RWPE2 (cell line): ENCODE results near the gene FAM156A.
"Not testable (repeated sequence)": the region's sequence is repeated elsewhere in the genome, so short reads cannot be mapped to it uniquely, and the experiment has no call there.

Experiments used
- ATAC-seq: fragments of 200-7000 bp; cut with Tn5 transposase; 3 replicates; pipeline ENCODE4 v1.9.1; 2021; ENCODE audit warnings: low read depth
- DNase-seq: peaks from one replicate; pipeline ENCODE4 v3.0.0-alpha.2; 2020; ENCODE audit warnings: low spot score
- H3K27ac ChIP-seq: fragments of 450-650 bp; 2 replicates; pipeline ENCODE4 v1.5.1; 2017; ENCODE audit warnings: mild to moderate bottlenecking; ENCODE audit not compliant: poor library complexity, severe bottlenecking
- H3K27me3 ChIP-seq: fragments of 250-450 bp; sonication (Bioruptor Pico); 2 replicates; pipeline ENCODE4 v1.5.1; 2021; ENCODE audit warnings: mild to moderate bottlenecking, moderate library complexity; ENCODE audit not compliant: insufficient read depth, poor library complexity, severe bottlenecking
- H3K36me3 ChIP-seq: fragments of 250-450 bp; sonication (Bioruptor Pico); 2 replicates; pipeline ENCODE4 v1.5.1; 2020; ENCODE audit warnings: low read depth, mild to moderate bottlenecking, moderate library complexity
- H3K4me1 ChIP-seq: fragments of 250-450 bp; sonication (Bioruptor Pico); 2 replicates; pipeline ENCODE4 v1.5.1; 2021; ENCODE audit warnings: mild to moderate bottlenecking, moderate library complexity; ENCODE audit not compliant: insufficient read depth, poor library complexity, severe bottlenecking
- H3K4me3 ChIP-seq: fragments of 250-450 bp; sonication (Bioruptor Pico); 2 replicates; pipeline ENCODE4 v1.5.1; 2021; ENCODE audit warnings: mild to moderate bottlenecking, moderate library complexity; ENCODE audit not compliant: severe bottlenecking
- H3K9me3 ChIP-seq: fragments of 250-450 bp; sonication (Bioruptor Pico); 2 replicates; pipeline ENCODE4 v1.5.1; 2021; ENCODE audit warnings: mild to moderate bottlenecking, moderate library complexity; ENCODE audit not compliant: severe bottlenecking
- CTCF ChIP-seq: fragments of 450-650 bp; IDR thresholded peaks from one replicate; pipeline ENCODE4 v1.5.1; 2017; ENCODE audit warnings: mild to moderate bottlenecking, moderate library complexity; ENCODE audit not compliant: poor library complexity, severe bottlenecking

Gene FAM156A

GRCh38 chrX:52979568-52979967 is 21.2 kb upstream of the FAM156A start:
- Histone ChIP-seq H3K36me3 (no peaks in the 10 kb centered on the region), H3K9me3 (no peaks in the 10 kb centered on the region), H3K4me1 (no peaks in the 10 kb centered on the region), H3K27me3 (no peaks in the 10 kb centered on the region), H3K4me3 (no peak overlapping the region), H3K27ac (no peak overlapping the region)
- no peak for TF ChIP-seq CTCF
- ATAC-seq: no peak
- DNase-seq: no peak

GRCh38 chrX:52977953-52978352 is 19.6 kb upstream of the FAM156A start:
- H3K27me3 ChIP-seq: no peaks in the 10 kb centered on the region
- H3K4me3 ChIP-seq: no peak overlapping the region
- H3K9me3 ChIP-seq: no peaks in the 10 kb centered on the region
- H3K4me1 ChIP-seq: no peaks in the 10 kb centered on the region
- no peaks in the 10 kb centered on the region for H3K36me3 ChIP-seq
- DNase-seq: no peak
- no peak for TF ChIP-seq CTCF
- ATAC-seq: no peak
- no peak overlapping the region for H3K27ac ChIP-seq

GRCh38 chrX:52975576-52975975 is 17.3 kb upstream of the FAM156A start:
- DNase-seq, H3K4me3 ChIP-seq, H3K4me1 ChIP-seq, H3K36me3 ChIP-seq, H3K27ac ChIP-seq, H3K27me3 ChIP-seq, H3K9me3 ChIP-seq, ATAC-seq: not testable (repeated sequence)

GRCh38 chrX:52974336-52974992 is 16.1 kb upstream of the FAM156A start:
- DNase-seq, H3K27ac ChIP-seq, ATAC-seq, H3K4me3 ChIP-seq, H3K36me3 ChIP-seq, H3K9me3 ChIP-seq, H3K27me3 ChIP-seq, H3K4me1 ChIP-seq: not testable (repeated sequence)

GRCh38 chrX:52967922-52968321 is 9.6 kb upstream of the FAM156A start:
- H3K27ac ChIP-seq, H3K4me3 ChIP-seq, DNase-seq: not testable (repeated sequence)

GRCh38 chrX:52966993-52967738 is 8.8 kb upstream of the FAM156A start:
- ATAC-seq, H3K27ac ChIP-seq, H3K9me3 ChIP-seq, H3K36me3 ChIP-seq, H3K4me3 ChIP-seq, H3K27me3 ChIP-seq, H3K4me1 ChIP-seq, DNase-seq: not testable (repeated sequence)

More at GRCh38 chrX:52967922-52968321, 9.6 kb upstream of the FAM156A start:
- H3K36me3 ChIP-seq, ATAC-seq, H3K4me1 ChIP-seq, H3K9me3 ChIP-seq, H3K27me3 ChIP-seq: not testable (repeated sequence)

- H3K27me3 ChIP-seq, DNase-seq, H3K36me3 ChIP-seq, H3K4me1 ChIP-seq, H3K9me3 ChIP-seq, H3K4me3 ChIP-seq, ATAC-seq, H3K27ac ChIP-seq: not testable (repeated sequence)
Measured at GRCh38 chrX:52958961-52959360, 643 bp upstream of the FAM156A start.

- H3K9me3 ChIP-seq, H3K27ac ChIP-seq, H3K27me3 ChIP-seq, DNase-seq, H3K36me3 ChIP-seq, H3K4me3 ChIP-seq, ATAC-seq, H3K4me1 ChIP-seq: not testable (repeated sequence)
Measured at GRCh38 chrX:52949884-52950283, 8.4 kb downstream of the FAM156A start.

GRCh38 chrX:52949325-52949724 is 9.0 kb downstream of the FAM156A start:
- not testable (repeated sequence) for DNase-seq, H3K4me3 ChIP-seq, H3K4me1 ChIP-seq, H3K9me3 ChIP-seq, ATAC-seq, H3K27me3 ChIP-seq, H3K27ac ChIP-seq, H3K36me3 ChIP-seq

GRCh38 chrX:52948265-52948664 is 10.1 kb downstream of the FAM156A start:
- not testable (repeated sequence) for H3K4me3 ChIP-seq, H3K27me3 ChIP-seq, DNase-seq, H3K27ac ChIP-seq, H3K9me3 ChIP-seq, ATAC-seq, H3K36me3 ChIP-seq, H3K4me1 ChIP-seq
